Skeletal muscle cell (primary cell): ENCODE measurements around the gene CEP83.
"Not testable (repeated sequence)": the region's sequence is repeated elsewhere in the genome, so short reads cannot be mapped to it uniquely, and the experiment has no call there.

Experiments used
- DNase-seq: peaks from one replicate; pipeline ENCODE4 v3.0.0-alpha.2; 2010; ENCODE audit warnings: low read depth
- H3K4me3 ChIP-seq: 2 replicates; pipeline ENCODE4 v1.5.1; 2011; ENCODE audit warnings: low read depth, mild to moderate bottlenecking, control low read depth, low read length, moderate library complexity

The CEP83 gene

DNA sequence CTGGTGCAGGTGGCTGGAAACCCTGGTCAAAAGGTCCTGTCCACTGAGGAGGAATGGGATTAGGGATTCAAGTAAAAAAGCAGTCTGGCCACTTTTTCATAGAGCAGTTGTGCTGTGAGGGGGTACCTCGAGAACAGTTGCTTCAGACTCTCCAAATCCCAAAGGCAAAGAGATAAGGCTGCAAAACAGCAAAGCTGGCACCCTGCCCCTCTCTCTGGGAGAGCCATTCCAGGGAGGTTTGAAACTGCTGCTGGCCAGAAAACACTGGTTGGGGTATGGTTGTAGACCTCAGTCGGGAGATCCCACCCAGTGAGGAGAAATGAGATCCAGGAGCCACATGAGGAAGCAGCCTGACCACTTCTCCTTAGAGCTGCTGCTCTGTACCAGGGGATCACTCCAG is 137.3 kb downstream of the CEP83 start:
- H3K4me3 ChIP-seq = no peak overlapping the region
- DNase-seq = no peak

DNA sequence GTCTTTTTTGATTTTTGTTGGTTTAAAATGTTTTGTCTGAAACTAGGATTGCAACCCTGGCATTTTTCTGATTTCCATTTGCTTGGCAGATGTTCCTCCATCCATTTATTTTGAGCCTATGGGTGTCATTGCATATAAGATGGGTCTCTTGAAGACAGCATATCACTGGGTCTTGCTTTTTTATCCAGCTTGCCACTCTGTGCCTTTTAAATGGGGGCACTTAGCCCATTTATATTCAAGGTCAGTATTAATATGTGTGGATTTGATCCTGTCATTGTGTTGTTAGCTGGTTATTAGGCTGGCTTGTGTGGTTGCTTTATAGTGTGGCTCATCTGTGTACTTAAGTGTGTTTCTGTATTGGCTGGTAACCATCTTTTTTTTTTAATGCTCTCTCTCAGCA is 139.6 kb downstream of the CEP83 start:
- no peak overlapping the region for H3K4me3 ChIP-seq
- DNase-seq = no peak

DNA sequence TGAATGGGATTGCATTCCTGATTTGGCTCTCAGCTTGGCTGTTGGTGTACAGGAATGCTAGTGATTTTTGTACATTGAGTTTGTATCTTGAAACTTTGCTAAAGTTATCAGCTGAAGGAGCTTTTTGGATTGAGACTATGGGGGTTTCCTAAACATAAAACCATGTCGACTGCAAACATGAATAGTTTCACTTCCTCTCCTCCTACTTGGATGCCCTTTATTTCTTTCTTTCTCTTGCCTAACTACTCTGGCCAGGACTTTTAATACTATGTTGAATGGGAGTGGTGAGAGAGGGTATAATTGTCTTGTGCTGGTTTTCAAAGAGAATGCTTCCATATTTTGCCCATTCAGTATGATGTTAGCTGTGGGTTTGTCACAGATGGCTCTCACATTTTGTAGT is 141.5 kb downstream of the CEP83 start:
- DNase-seq = no peak

DNA sequence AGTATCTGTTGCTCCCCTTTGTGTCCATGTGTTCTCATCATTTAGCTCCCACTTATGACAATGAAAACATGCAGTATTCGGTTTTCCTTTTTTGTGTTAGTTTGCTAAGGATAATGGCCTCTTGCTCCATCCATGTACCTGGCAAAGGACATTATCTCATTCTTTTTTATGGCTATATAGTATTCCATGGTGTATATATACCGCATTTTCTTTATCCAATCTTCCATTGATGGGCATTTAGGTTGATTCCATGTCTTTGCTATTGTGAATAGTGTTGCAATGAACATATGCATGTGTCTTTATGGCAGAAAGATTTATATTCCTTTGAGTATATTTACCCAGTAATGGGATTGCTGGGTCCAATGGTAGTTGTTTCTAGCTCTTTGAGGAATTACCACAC is 143.1 kb downstream of the CEP83 start:
- H3K4me3 ChIP-seq, DNase-seq: not testable (repeated sequence)

More for the DNA sequence above, 141.5 kb downstream of the CEP83 start:
- no peak overlapping the region for H3K4me3 ChIP-seq

DNA sequence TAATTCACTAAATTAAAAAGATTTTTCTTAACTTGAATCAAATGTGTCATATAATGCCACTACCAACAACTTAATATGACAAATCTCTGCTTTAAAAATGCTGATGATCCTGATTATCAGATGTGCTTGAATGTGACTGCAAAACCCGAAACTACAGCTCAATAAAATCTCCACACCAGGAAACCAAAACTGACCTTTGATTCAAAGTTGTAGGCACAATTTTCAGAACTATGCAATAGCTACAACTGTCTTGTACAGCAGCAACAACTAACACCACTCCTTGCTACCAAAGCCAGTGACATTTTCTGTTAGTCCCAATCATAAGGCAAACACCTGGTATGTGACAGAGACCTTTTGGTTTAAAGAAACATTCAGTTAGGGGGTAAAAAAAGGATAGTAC is 147.3 kb downstream of the CEP83 start:
- H3K4me3 ChIP-seq = no peak overlapping the region

DNA sequence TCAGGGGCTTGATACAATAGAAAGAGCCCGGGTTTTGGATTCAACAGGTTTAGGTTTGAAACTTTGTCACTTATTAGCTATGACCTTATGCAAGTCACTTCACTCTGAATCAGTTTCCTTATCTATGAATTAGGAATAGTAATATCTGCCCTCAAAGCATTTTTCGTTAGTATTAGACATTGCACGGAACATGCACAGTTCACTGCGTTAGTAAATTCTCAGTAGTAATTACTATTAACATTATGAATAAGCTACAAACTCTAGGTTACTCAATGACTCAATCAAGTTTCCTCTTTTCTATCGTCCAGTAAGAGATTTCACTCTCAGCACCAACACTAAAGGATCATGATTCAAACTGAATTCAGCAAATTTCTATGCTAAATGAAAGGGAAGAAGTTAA is 150.3 kb downstream of the CEP83 start:
- H3K4me3 ChIP-seq = no peak overlapping the region
- DNase-seq = no peak

More for the DNA sequence above, 147.3 kb downstream of the CEP83 start:
- DNase-seq = no peak

DNA sequence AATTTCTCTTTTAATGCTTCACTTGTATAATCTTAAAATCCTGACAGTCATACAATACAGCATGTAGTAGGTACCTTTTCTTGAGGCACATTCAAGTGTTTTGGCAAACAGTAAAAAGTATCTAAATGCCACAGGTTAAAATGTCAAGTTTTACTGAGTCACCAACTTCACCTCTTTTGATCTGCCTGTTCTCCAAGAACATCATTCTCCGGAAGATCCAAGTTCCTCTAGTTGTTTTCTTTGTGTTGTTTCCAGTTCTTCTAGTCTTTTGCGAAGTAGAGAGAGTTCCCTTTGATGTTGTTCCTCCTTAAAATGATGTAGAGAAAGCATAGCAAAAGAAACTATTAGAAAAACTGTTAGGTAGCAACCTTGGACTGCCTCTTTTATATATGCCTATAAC is 151.1 kb downstream of the CEP83 start:
- no peak for DNase-seq
- H3K4me3 ChIP-seq = no peak overlapping the region

DNA sequence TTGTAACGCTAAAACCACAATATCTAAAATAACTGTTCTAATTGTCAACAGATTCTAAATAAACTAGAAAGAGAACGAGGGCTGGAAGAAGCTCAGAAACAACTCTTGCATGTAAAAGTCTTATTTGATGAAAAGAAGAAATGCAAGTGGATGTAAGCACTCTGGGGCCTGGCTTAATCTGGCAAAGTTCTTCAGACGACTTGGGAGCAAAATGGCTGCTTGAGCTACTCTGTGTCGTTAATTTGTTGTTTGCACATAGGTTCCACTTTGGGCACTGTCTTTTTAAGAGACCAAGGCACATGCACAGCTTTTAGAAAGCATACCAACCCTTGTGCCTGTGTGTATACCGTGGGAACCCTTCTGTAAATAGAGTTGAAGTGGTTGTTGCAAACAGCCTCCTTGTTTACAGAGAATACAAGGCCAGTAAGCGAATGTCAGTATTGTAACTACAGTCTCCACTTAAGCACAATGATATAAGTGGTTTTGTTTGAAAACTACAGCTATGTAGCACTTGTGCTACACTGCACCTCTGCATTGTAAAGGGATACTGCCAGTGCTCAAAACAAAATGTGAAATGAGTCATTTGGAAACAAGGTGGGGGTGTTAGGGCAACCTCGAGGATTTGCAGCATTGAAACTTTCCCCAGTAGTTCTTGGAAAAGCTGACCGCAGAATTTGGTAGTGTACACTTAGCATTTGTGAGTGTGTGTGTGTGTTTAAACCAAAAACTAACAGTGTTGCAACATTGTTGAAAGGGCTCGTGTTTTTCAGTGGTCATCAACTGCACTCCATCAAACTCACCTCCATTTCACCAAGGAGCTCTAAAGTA is 154.3 kb downstream of the CEP83 start:
- no peak overlapping the region for H3K4me3 ChIP-seq
- no peak for DNase-seq

DNA sequence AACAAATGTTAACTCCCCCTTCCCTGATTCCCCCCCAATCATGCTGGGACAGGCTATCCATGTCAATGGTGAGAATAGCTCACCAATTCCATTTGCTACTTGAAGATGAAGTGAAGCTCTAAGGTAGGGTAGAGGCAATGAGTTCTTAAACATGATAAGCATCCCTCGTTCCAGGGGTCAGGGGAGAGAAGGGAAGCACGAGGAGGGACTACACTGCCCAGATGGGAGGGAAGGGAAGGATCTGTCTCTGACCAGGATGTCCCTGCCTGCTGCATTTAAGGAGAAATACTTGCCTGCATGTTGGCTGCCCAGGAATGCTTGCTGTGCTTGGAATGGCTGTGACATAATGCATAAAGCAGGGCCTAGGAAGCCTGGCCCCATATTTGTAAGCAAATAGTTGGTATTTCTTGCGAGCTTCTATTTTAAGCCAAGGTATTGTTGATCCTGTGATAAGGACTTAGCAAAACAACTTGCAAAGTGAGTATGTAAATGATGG is 155.1 kb downstream of the CEP83 start:
- no peak for DNase-seq
- no peak overlapping the region for H3K4me3 ChIP-seq

DNA sequence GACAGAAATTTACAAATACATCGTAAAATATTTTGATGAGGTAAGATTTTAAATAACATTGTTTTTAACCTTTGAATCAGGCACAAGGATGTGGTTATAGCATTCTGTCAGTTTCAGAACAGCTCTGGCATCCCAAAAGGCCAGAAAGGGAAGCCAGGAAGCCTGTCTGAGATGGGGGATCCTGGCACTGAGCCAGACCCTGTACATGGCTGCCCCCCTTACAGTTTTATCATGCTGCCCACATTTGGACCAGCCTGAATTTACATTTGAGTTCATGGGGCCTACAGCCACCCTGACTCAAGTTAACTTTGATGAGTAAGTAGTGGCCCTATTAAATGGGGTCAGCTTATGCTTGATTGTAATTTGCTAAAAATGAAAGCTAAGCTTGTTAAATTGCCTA is 155.7 kb downstream of the CEP83 start:
- DNase-seq = no peak
- no peak overlapping the region for H3K4me3 ChIP-seq

DNA sequence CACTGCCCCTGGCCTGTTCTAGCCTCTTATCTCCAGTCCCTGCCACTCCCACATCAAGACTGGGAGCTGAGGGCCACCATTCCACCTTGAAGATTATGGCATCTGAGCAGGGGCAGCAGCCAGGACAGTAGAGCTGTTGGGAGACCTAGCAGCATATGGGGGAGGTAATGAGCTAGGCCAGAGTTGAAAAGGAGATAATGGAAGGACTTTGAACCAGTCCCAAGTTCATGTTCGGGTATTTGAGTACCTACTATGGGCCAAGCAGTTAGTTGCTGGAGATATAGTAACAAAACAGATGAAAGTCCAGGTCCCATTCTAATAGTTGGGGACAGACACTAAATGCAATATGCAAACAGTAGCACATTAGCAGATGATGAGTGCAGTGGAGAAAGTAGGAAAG is 159.8 kb downstream of the CEP83 start:
- DNase-seq = no peak
- H3K4me3 ChIP-seq = no peak overlapping the region

DNA sequence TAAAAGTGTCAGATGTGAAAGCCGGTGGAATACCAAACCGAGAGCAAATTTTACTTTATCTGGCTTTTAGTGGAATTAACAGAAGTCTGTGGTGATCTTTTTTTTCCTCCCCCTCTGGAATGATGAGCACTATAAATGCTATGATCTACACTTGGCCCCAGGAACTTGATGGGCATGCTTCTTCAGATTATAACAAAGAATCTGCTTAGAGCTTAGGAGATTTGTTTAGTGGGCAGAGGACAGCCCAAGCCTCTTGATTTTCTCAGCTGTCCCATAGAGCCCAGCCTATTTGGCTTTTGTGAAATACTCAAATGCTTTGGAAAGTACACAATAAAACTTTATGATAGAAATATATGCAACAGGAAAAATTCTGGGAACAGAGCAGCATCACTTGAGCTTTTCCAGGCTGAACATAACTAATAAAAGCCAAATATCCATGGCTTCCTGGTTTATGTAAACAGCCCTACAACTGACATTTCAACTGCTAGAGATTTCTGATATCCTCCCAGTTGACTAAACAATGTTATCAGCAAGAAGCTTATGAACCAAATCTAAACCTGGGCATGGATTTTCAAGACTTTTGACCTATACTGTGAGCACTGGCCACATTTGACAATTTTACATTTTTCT is 161.7 kb downstream of the CEP83 start:
- no peak for DNase-seq
- no peak overlapping the region for H3K4me3 ChIP-seq

DNA sequence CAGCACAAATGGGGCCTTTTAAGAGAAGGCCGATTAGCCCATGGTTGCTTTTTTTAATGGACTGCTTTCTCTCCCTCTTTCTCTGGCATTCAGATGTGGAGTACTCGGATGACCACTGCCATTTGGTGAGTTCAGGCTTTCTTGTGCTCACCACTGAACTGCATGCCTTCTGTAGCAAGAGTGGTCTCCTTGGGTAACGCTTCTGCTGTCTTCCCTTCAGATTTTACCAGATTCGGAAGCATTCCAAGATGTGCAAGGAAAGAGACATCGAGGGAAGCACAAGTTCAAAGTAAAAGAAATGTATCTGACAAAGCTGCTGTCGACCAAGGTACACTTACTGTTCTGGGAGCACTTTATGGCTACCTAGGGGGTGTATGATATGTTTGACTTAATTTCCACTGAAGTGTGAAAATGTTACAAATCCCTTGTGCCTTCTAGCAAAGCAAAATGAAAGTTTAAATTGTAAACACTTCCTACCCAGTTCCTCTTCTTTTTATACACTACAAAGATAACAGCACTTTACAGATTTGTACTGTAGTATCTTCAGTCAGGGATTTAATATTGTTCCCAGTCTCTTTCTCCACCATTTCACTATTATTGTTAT is 162.5 kb downstream of the CEP83 start:
- no peak overlapping the region for H3K4me3 ChIP-seq
- no peak for DNase-seq

DNA sequence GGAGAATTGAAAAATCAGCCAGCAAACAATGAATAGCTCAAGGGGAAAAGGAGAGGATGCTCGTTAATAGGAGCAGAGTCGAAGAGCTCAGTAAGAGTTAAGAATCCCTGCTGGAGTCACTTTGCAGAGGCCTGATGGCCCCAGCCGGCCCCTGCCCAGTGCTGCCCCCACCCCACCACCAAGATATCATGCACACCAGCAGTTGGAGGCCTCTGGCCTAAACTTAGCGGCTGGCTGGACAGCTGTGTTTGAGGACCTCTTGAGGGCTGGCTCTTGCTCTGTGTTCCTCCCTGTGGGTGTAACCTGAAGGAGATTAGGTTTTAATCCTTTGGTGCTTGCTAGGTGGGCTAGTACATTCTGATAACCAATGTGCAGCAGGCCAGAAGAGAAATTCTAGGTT is 169.3 kb downstream of the CEP83 start:
- no peak overlapping the region for H3K4me3 ChIP-seq
- DNase-seq = no peak

DNA sequence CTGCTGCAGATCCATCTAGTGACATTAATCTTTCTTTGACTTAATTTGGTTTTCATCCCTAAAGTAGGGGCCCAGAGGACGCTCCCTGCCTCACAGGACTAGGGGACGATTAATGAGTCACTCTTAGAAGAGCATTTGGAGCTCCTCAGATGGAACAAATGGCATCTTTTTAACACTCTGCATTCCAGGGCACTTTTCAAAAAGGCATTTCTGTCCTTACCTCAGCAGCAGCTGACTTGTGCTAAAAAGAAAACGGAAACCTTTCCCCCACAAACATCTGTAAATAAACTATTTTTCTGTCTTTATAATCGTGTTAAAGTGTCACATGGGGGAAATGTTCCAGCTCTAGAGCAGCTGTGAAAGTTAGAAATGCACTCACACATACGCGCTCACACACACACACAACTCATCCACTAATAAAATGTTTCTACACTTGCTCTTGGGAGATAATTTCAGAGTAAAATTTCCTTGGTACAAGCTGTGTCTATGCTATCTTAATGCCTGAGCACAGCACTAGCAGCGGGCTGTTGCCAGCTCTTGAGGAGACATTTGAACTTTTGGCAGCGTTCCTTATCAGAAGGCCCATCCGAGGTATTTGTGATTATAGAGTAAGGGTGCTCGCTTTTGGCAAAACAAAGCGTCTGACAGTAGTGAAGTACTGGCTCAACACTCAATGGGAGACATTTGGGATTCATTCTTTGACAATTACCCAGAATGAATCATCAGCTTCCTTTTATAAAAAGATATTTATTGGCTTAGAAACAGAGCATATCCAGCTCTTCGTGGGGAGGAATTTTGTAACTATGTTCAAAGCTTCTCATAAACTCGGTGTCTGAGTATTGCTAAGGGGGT is 170.0 kb downstream of the CEP83 start:
- peak; percentile 63 for DNase-seq
- H3K4me3 ChIP-seq = no peak overlapping the region

DNA sequence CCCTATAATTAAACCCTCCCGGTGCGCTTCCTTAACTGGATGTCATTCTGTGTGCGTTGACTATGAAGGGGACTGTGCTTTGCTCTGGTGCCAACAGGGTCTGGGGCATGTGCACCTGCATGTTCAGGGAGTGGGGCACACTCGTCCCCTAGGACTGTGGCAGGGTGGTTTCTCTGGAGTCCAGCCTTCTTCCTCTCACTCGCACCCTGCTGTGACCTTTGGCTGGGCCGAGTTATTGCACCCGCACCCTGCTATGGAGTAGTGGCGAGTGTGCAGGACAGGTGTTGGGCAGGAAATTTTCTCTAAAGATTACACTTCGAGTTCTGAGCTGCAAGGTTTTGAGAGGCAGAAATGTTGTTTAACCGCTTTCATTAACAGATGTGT is 172.4 kb downstream of the CEP83 start:
- H3K4me3 ChIP-seq = no peak overlapping the region
- no peak for DNase-seq

DNA sequence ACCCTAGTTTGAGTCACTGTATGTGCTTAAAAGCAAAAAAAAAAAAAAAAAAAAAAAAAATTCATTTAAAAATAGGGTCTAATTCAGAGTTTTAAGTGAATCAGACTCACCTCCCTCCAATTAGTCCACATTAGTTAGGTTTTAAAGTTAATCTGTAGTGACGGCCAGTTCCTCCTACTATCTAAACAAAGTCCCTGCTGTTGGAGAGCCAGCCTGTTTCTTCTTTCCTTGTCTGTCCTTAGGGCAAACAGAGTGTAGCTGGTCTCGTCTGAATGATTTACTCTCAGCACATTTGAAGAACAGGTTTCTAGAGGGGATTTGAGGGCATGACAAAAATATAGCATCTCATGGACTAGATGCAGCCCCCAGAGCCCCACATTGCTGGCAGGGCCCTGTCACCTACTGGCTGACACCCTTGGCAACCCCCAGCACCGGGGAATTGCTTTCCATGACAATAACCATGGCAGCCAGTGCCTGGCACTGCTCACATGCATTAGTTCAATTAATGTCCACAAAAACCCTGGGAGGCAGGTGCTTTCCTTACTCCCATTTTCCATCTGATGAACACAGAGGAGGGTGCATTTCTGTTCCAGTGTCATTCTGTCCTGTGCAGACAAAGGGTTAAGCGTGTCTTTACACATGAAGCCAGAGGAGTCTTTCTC is 173.0 kb downstream of the CEP83 start:
- no peak for DNase-seq

DNA sequence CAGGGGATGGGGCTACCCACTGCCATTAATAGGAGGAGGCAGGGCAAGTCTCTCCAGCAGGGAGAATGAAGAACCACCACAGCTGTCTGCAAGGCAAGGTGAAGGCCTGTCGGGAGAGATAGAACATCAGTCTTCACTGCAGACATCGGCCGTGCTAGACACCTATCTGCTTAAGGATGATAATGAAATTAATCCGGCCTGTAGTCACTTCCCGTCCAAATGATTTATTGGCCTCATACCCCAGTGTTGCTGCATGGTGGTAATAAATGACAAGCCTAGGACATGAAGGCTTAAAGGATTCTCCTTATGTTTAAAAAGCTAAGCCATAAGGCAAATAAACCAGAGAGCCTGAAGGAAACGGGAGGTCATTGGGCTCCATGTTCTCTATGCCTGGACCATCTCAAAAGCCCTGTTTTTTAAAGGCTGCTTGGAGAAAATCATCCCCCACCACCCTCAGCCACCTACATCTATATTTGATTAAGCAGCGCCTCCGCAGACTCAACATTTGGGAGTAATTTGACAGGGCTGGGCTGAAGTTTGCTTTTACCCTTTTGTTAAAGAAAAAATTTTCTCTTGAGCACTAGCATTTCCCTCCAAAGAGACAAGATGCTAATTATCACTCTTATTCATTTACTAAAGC is 173.6 kb downstream of the CEP83 start:
- no peak for DNase-seq
- H3K4me3 ChIP-seq = no peak overlapping the region

More for the DNA sequence above, 173.0 kb downstream of the CEP83 start:
- H3K4me3 ChIP-seq = no peak overlapping the region

DNA sequence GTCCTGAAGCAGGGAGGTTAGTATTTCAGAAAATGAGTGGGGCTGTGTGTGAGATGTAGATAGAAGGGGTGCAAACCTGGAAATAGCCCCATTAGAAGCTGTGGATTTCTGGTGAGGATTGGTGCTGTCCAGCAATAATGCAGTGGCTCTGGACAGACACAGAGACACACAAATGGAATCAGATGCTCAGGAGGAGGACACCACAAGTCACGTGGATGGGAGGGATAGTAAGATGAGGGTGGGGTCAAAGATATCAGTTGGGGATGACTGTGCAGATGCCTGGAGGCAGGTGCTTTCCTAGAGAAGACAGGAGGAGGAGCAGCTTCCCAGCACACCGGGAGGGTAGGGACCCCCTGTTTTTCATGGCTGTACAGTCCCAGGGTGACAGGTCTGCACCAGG is 174.8 kb downstream of the CEP83 start:
- H3K4me3 ChIP-seq = no peak overlapping the region
- no peak for DNase-seq
